Islet precursor cell (in vitro differentiated cells): ENCODE results near the gene THSD7A.
"Not testable (repeated sequence)": the region's sequence is repeated elsewhere in the genome, so short reads cannot be mapped to it uniquely, and the experiment has no call there.

Experiments
- DNase-seq: peaks from one replicate; pipeline ENCODE4 v3.0.0-alpha.2; 2018

THSD7A gene

GRCh38 chr7:11448323-11448722 lies 383.7 kb downstream of the THSD7A start:
- DNase-seq = no peak

- no peak for DNase-seq
Observed at GRCh38 chr7:11447106-11447505, 384.9 kb downstream of the THSD7A start.

GRCh38 chr7:11443934-11444333 lies 388.1 kb downstream of the THSD7A start:
- not testable (repeated sequence) for DNase-seq

- no peak for DNase-seq
Observed at GRCh38 chr7:11437994-11438393, 394.0 kb downstream of the THSD7A start.

GRCh38 chr7:11436773-11437524 lies 395.0 kb downstream of the THSD7A start:
- no peak for DNase-seq

GRCh38 chr7:11436316-11436715 lies 395.7 kb downstream of the THSD7A start:
- no peak for DNase-seq

- DNase-seq = no peak
Observed at GRCh38 chr7:11434366-11434765, 397.6 kb downstream of the THSD7A start.

GRCh38 chr7:11430841-11431240 lies 401.2 kb downstream of the THSD7A start:
- no peak for DNase-seq

GRCh38 chr7:11430112-11430511 lies 401.9 kb downstream of the THSD7A start:
- DNase-seq = no peak

GRCh38 chr7:11428877-11429581 lies 403.0 kb downstream of the THSD7A start:
- peak; percentile 55 for DNase-seq

- DNase-seq = no peak
Observed at GRCh38 chr7:11427686-11428273, 404.2 kb downstream of the THSD7A start.

- DNase-seq = no peak
Observed at GRCh38 chr7:11424006-11424405, 408.0 kb downstream of the THSD7A start.

GRCh38 chr7:11420049-11420448 lies 411.9 kb downstream of the THSD7A start:
- no peak for DNase-seq

- DNase-seq = no peak
Observed at GRCh38 chr7:11416641-11417458, 415.1 kb downstream of the THSD7A start.

GRCh38 chr7:11415101-11415500 lies 416.9 kb downstream of the THSD7A start:
- DNase-seq = no peak

- DNase-seq = no peak
Observed at GRCh38 chr7:11413901-11414300, 418.1 kb downstream of the THSD7A start.

GRCh38 chr7:11412036-11412435 lies 420.0 kb downstream of the THSD7A start:
- DNase-seq = no peak

GRCh38 chr7:11410656-11411644 lies 421.0 kb downstream of the THSD7A start:
- DNase-seq = no peak

GRCh38 chr7:11404355-11404754 lies 427.6 kb downstream of the THSD7A start:
- no peak for DNase-seq

- no peak for DNase-seq
Observed at GRCh38 chr7:11403781-11404180, 428.2 kb downstream of the THSD7A start.

GRCh38 chr7:11394438-11394837 lies 437.6 kb downstream of the THSD7A start:
- no peak for DNase-seq

GRCh38 chr7:11379641-11380040 lies 452.4 kb downstream of the THSD7A start:
- DNase-seq = no peak
